Right forelimb (tissue), 1 donor: Measurements from ENCODE around the gene HCFC1.

Experiments
- DNase-seq: peaks from one replicate; pipeline ENCODE4 v3.0.0-alpha.2; 2018

Gene HCFC1

DNA sequence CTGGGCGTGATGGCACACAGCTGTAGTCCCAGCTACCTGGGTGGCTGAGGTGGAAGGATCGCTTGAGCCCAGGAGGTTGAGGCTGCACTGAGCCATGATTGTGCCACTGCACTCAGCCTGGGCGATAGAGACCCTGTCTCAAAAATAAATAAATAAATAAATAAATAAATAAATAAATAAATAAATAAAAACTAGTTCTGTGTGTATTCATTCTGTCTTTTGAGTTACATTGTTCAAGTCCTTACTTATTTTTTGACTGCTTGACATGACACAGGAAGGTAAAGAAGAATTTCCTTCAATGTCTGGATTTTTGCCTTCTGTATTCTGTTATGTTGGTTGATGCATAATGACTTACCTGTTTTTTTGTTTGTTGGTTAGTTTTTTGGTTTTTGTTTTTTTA is 34.6 kb downstream of the HCFC1 start:
- no peak for DNase-seq

DNA sequence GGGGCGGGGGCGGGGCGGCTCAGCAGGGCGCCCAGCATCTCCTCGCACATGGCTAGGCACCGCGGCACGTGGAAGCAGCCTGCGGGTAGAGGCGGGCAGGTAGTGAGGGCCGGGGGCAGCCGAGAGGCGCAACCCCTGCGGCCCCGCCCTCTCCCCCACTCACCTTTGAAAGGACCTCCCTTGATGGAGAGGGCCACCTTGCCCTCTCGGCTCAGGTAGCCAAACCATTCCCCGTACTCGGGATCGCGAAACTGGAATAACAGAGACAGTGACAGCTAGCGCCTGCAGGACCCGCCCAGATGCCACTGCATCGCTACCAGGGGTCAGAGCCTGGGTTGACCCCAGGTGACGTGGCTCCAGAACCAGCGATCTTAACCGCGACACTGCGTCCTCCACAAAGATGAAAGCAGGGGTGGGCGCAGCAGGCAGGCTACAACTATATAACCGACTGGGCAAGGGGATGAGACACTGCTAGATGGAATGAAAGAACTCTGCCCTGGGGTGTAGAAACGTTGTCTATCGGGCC is 36.2 kb downstream of the HCFC1 start:
- DNase-seq: no peak

DNA sequence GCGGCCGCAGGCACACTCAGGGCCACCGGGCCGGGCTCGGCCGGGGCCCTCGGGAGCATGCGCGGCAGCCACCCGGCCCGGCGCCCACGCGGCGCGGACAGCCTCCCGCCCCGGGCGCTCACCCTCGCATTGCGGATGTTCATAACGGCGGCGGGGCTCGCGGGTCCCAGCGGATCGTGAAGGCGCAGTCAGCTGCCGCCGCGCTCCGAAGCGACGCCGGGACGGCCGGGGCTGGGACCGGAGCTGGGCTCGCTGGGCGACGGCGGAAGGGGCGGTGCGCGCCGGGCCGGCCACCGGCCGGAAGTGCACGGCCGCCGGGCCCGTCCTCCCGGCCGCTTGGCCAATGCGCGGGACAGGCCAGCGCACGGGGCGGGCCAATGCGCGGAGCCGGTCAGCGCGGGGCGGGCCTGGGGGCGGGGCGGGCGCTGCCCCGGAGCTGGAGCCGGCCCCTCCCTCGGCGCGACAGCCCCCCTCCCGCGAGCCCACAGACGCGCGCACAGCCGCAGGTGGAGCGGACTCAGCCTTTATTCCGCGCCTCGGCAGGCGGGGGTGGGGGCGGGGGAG is 36.8 kb downstream of the HCFC1 start, which contains the start of gene NAA10:
Gene NAA10 (minus strand): TSS at position 276 of the 564 bp plus-strand sequence. CDS start 133 bp downstream, at position 143.
- DNase-seq: peak; percentile 82

DNA sequence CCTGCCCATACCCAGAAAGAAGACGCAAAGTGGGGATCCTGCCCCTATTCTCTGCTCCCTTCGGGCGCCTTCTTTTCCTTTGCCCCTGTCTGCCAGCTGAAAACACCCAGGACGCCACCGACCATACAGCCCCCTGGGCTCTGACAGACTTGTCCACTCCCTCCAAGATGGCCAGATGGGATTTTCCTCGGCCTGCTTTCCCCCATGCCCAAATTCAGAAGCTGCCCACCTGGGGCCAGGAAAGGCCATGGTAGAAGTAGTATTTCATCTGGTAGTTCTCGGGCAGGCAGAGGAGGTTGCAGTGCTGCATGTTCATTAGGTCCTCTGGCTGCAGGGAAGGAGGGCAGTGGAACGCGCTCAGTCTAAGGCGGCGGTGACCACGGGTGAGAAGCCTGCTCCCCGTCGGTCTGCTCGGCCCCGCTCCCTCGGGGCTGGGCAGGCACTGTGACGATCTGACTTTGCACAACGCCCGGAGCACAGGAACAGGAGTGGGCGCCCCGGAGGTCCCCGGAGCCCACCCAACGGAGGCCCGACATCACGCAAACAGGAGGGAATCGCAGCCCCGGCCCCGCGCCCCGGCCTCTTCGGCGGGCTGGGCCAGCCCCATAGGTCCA is 37.4 kb downstream of the HCFC1 start:
- DNase-seq: no peak

- no peak for DNase-seq
Observed at GRCh38 chrX:153933748-153934147, 37.9 kb downstream of the HCFC1 start.

- no peak for DNase-seq
Observed at GRCh38 chrX:153932220-153932915, 39.2 kb downstream of the HCFC1 start.

DNA sequence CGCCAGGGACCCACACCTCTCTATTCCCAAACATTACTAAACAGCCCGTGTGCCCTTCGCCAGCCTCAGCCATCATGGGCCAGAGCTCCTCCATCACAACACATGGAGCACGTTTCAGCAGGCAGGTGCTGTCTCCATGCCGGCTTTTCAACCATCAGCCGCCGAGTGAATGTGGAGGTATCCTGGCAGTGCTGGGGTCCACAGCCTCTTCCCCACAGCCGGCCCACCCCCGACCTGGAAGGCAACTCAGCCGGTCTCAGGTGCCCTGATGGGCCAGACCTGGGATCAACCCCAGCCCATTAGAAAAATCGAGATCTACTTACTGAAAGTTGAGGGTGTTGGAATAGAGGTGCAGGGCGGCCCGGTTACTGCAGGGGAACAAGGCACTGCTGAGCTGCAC is 39.9 kb downstream of the HCFC1 start:
- DNase-seq: no peak

GRCh38 chrX:153931151-153931550 is 40.5 kb downstream of the HCFC1 start:
- no peak for DNase-seq

- DNase-seq: no peak
Observed at GRCh38 chrX:153930011-153930910, 41.4 kb downstream of the HCFC1 start.

- no peak for DNase-seq
Observed at GRCh38 chrX:153929576-153929975, 42.0 kb downstream of the HCFC1 start.

DNA sequence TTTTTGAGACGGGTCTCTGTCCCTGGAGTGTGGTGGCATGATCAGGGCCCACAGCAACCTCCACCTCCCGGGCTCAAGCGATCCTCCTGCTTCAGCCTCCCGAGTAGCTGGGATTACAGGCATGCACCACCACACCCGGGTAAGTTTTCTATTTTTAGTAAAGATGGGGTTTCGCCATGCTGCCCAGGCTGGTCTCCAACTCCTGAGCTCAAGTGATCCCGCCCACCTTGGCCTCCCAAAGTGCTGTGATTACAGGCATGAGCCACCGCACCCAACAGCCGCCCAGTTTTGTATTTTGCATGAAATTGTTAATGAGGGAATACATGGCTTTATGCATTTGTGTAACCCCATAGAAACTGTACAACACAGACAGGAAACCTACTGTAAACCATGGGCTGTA is 42.8 kb downstream of the HCFC1 start:
- DNase-seq: no peak

- DNase-seq: peak; percentile 95
Observed at GRCh38 chrX:153927922-153928760, 43.5 kb downstream of the HCFC1 start.

- DNase-seq: no peak
Observed at GRCh38 chrX:153927672-153927921, 44.0 kb downstream of the HCFC1 start.

- DNase-seq: peak; percentile 71
Observed at GRCh38 chrX:153926858-153927671, 44.6 kb downstream of the HCFC1 start.

- no peak for DNase-seq
Observed at GRCh38 chrX:153926552-153926857, 45.1 kb downstream of the HCFC1 start.

- DNase-seq: no peak
Observed at GRCh38 chrX:153925739-153926551, 45.7 kb downstream of the HCFC1 start, which contains the start of gene ARHGAP4. Gene ARHGAP4 (minus strand): TSS chrX:153926264. CDS start chrX:153926202, 62 bp downstream.

DNA sequence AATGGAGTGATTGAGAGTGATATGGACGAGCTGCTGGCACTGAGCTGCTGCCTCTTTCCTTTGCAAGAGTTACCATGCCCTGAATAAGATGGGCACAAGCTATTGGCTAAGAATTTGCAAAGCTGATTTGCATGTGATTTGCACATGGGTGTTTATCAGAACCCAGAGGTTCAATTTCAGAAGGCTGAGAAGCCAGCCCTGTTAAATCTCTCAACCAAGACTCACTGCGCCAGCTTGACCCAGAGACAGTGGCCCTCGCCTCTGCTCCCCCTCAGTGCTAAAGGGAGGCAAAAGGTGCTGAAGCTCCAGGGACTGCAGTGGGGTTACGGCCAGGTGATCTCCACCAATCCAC is 46.3 kb downstream of the HCFC1 start:
- DNase-seq: no peak

GRCh38 chrX:153924149-153924861 is 47.3 kb downstream of the HCFC1 start:
- DNase-seq: no peak

GRCh38 chrX:153922932-153923857 is 48.4 kb downstream of the HCFC1 start:
- peak; percentile 74 for DNase-seq
